ENCODE measurements around the gene KIAA1328. TPM values are rescaled to one million over a fixed set of nuclear protein-coding genes. Genes with fewer than 3 reads are reported as not detected.

KIAA1328 gene
- total and polyA plus RNA-seq, 2 donors (not counting 3 experiments of a cell fraction or from before 2014, with no cell fraction given): 2.7 to 6.5 TPM

GRCh38 chr18:37144921-37145320 is 316.0 kb downstream of the KIAA1328 start:
- ChIA-PET POLR2A (no interaction called here), CTCF (no interaction called here)
- Histone ChIP-seq H3K4me2 (ENCODE audit: insufficient read depth, low read length) (no peak overlapping the region), H3K79me2 (ENCODE audit: control insufficient read depth, insufficient read depth, low read length) (no peaks in the 10 kb centered on the region), H3K27me3 (ENCODE audit: control insufficient read depth in 2 of 2, insufficient read depth in 2 of 2, low read length in 2 of 2) (no peaks in the 10 kb centered on the region), H3K4me3 (replicated peaks in 1 of 3; ENCODE audit: insufficient read depth in 1 of 3, low read depth in 1 of 3, low read length in 3 of 3) (no peak overlapping the region), H3K9ac (replicated peaks; ENCODE audit: extremely low read depth, insufficient read depth, low read length) (no peak overlapping the region), H3K27ac (ENCODE audit: insufficient read depth, low read depth, low read length) (no peak overlapping the region), H3K4me1 (ENCODE audit: control insufficient read depth, extremely low read depth, insufficient read depth, low read length) (no peaks in the 10 kb centered on the region), H2AFZ (ENCODE audit: low read depth, low read length) (no peak overlapping the region), H4K20me1 (replicated peaks; ENCODE audit: control insufficient read depth, extremely low read depth, insufficient read depth, low read length) (no peaks in the 10 kb centered on the region), H3K36me3 (ENCODE audit: control insufficient read depth in 2 of 2, extremely low read depth in 1 of 2, insufficient read depth in 2 of 2, low read length in 2 of 2) (no peaks in the 10 kb centered on the region), H3K9me1 (replicated peaks; ENCODE audit: control insufficient read depth, extremely low read depth, insufficient read depth, low read length) (no peaks in the 10 kb centered on the region), H3K9me3 (replicated peaks; ENCODE audit: control insufficient read depth, insufficient read depth, low read length) (no peaks in the 10 kb centered on the region)
- BruUV-seq (replicated peaks): no TSS peak
- no peak for DNase-seq (ENCODE audit: low read depth, low spot score)
- TF ChIP-seq MAX (IDR thresholded peaks at IDR 0.05; ENCODE audit: insufficient read depth, insufficient read length) (no peak), POLR2A (IDR thresholded peaks at IDR 0.05; ENCODE audit: low read depth, low read length) (no peak), MYC (IDR thresholded peaks at IDR 0.05; ENCODE audit: low read depth, low read length) (no peak), JUN (IDR thresholded peaks at IDR 0.05; ENCODE audit: borderline replicate concordance, insufficient read depth, insufficient read length, low read depth) (no peak), POLR2AphosphoS5 (IDR thresholded peaks at IDR 0.05; ENCODE audit: insufficient read depth, low read depth, low read length) (no peak), GATA2 (IDR thresholded peaks at IDR 0.05; ENCODE audit: insufficient read depth, insufficient read length, low read depth, low read length) (no peak), CTCF (IDR thresholded peaks at IDR 0.05; ENCODE audit: extremely low read depth in 1 of 2, insufficient read depth in 1 of 2, low read depth in 1 of 2, low read length in 2 of 2) (no peak), FOS (IDR thresholded peaks at IDR 0.05; ENCODE audit: borderline replicate concordance, insufficient read depth, low read length) (no peak), EZH2 (IDR thresholded peaks at IDR 0.05; ENCODE audit: borderline replicate concordance, low read depth, low read length, severe bottlenecking) (no peak)
- intact Hi-C loops (cut with micrococcal nuclease) (no loop called here), dilution Hi-C loops (cut with MboI; ENCODE audit: extremely low pct_ligation_motif_present, low sequenced_read_pairs) (no loop called here)
- FAIRE-seq: no peak
